HL-60 (cell line): ENCODE results near the gene IKZF5.

Experiments used
- CTCF ChIP-seq: IDR thresholded peaks from one replicate; pipeline ENCODE4 v1.5.1; 2011; ENCODE audit warnings: low read length, control low read depth, inconsistent platforms; ENCODE audit not compliant: insufficient read depth
- GABPA ChIP-seq: IDR thresholded peaks from 2 replicates; pipeline ENCODE4 v1.6.1; 2012; ENCODE audit warnings: low read depth
- POLR2AphosphoS5 ChIP-seq: IDR thresholded peaks from 2 replicates; pipeline ENCODE4 v1.6.1; 2012; ENCODE audit warnings: low read depth

- TF ChIP-seq CTCF (no peak), POLR2AphosphoS5 (no peak), GABPA (no peak)
Measured at GRCh38 chr10:122968698-122969097, 39.9 kb downstream of the IKZF5 start.
